ENCODE results near the gene RPS6KB1. TPM values are rescaled to one million over a fixed set of nuclear protein-coding genes. Genes with fewer than 3 reads are reported as not detected.
A peak's percentile ranks its signal among the peaks of the same experiment; 100 is the strongest.

Gene RPS6KB1
- total and polyA plus RNA-seq, 9 of the 15 experiments (the other 6 are each of a cell fraction or from before 2014, with no cell fraction given) = 8.8 to 60.7 (median 35.1) TPM

- TF ChIP-seq ZBTB11 (CRISPR knock-in tag; IDR thresholded peaks at IDR 0.05) (peak in 1 of 3 experiments; percentile 90; a peak in 2 of 6 replicates), ZNF316 (IDR thresholded peaks at IDR 0.05) (no peak), UBTF (IDR thresholded peaks at IDR 0.05; ENCODE audit: borderline replicate concordance in 1 of 2, low read depth in 2 of 2, low read length in 2 of 2) (no peak), HDGF (IDR thresholded peaks at IDR 0.05) (no peak), NR4A1 (CRISPR knock-in tag; IDR thresholded peaks at IDR 0.05) (no peak), NR4A1 (tag; IDR thresholded peaks at IDR 0.05) (no peak), BCLAF1 (IDR thresholded peaks at IDR 0.05; ENCODE audit: borderline replicate concordance in 1 of 2, control insufficient read depth in 1 of 2, low read depth in 2 of 2, low read length in 1 of 2) (0 out of 4 replicates have a peak, but pooled peaks of 1 of the 2 experiments have one; percentile 40)
These were observed 4.7 kb upstream of the RPS6KB1 start (continued) for GRCh38 chr17:59888145-59888750.
